Muscle of arm (tissue), 12 donors: Measurements from ENCODE around the gene NTNG1. TPM values are rescaled to one million over a fixed set of nuclear protein-coding genes. Genes with fewer than 3 reads are reported as not detected.

Experiments used
- DNase-seq: peaks from one replicate; pipeline ENCODE4 v3.0.0-alpha.2; 2013
- polyA plus RNA-seq, 12 donors: library from polyadenylated mRNA; unstranded; fragments of 120-200 nt; gene quantifications; one replicate each; pipeline ENCODE4 v1.2.1, GENCODE V29; 2013; ENCODE audit not compliant: insufficient read length in 12 of 12

Gene NTNG1
- polyA plus RNA-seq, 12 donors: 8.5 to 29.7 (median 14.4) TPM; not detected in 1

DNA sequence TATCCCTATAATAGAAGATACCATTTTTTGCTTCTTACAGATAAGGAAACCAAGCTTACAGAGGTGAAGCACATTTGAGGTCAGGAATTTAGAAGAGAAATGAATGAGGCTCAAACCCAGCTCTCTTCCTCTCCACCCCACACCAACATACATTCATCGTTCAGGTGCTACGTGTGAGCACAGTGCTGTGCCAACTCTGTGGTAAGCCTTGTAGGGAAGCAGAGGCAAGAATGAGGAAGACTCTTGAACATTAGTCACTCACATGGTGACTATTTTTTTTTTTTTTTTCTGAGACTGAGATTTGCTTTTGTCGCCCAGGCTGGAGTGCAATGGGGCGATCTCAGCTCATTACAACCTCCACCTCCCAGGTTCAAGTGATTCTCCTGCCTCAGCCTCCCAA, 314.0 kb downstream of the NTNG1 start:
- no peak for DNase-seq

DNA sequence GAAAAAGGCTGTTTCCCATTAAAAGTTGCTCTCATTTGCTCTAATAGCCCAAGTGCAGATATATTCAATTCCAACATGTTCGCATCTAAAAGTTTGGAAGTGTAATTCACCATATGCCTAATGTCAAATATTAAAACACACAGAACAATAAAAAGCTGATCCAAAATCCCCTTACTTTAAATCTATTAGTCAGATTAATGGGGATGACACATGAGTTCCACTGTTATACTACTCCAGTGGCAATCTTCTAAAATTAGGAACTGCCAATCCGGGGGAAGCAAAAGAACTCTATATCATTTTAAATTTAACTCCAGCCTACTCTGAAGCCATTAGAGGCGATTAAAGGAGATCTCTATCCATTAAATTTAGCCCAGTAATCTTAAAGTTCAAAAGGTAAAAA, 317.1 kb downstream of the NTNG1 start:
- DNase-seq: no peak

GRCh38 chr1:107459204-107459904, 318.5 kb downstream of the NTNG1 start:
- no peak for DNase-seq

DNA sequence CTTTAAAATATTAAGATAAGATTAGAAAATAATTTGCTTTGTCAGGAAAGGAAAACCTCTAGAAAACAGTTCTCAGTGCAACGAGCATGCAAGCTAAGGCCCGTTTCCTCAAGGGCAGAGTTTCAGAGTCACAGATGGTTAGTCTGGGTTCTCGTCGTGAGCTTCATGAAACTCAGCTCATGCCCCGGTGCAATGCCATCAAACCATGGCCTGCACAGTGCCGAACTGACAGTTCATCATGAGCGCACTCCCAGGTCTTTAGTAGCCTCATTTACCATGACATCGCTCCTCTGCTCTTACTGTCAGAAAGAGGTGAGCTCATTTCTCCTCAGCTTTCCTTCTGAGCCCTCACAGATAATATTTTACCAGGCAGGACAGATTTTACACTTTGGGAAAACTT, 319.2 kb downstream of the NTNG1 start:
- no peak for DNase-seq

GRCh38 chr1:107464827-107465226, 324.0 kb downstream of the NTNG1 start:
- no peak for DNase-seq

DNA sequence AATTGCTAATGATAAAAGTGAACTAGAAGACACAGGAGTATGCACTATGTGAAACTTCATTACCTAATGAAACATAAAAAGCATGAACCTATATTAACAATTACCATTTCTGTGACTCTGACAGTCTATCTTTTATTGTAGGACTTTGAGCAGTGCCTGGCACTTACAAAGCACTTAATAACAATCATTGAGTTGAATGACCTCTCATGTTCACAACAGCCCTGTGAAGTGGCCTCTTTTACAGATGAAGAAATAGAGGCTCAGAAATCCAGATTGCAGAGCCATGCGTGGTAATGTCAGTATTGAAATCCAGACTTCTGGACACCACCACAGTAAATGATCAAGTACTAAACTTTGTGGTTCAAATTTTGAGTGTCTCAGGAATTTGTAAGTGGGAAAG, 326.4 kb downstream of the NTNG1 start:
- no peak for DNase-seq

- DNase-seq: no peak
These were observed 327.0 kb downstream of the NTNG1 start for GRCh38 chr1:107467811-107468210.

GRCh38 chr1:107473065-107473464, 332.2 kb downstream of the NTNG1 start:
- no peak for DNase-seq

- no peak for DNase-seq
These were observed 334.2 kb downstream of the NTNG1 start for GRCh38 chr1:107474877-107475612.

GRCh38 chr1:107477233-107477632, 336.4 kb downstream of the NTNG1 start:
- no peak for DNase-seq

- DNase-seq: no peak
These were observed 339.1 kb downstream of the NTNG1 start for GRCh38 chr1:107479865-107480350.

DNA sequence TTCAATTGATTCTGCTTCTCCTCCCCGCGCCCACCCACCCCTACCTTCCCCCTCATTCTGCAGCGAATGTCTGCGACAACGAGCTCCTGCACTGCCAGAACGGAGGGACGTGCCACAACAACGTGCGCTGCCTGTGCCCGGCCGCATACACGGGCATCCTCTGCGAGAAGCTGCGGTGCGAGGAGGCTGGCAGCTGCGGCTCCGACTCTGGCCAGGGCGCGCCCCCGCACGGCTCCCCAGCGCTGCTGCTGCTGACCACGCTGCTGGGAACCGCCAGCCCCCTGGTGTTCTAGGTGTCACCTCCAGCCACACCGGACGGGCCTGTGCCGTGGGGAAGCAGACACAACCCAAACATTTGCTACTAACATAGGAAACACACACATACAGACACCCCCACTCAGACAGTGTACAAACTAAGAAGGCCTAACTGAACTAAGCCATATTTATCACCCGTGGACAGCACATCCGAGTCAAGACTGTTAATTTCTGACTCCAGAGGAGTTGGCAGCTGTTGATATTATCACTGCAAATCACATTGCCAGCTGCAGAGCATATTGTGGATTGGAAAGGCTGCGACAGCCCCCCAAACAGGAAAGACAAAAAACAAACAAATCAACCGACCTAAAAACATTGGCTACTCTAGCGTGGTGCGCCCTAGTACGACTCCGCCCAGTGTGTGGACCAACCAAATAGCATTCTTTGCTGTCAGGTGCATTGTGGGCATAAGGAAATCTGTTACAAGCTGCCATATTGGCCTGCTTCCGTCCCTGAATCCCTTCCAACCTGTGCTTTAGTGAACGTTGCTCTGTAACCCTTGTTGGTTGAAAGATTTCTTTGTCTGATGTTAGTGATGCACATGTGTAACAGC, 339.9 kb downstream of the NTNG1 start:
- DNase-seq: no peak

- DNase-seq: no peak
These were observed 341.0 kb downstream of the NTNG1 start for GRCh38 chr1:107481756-107482384.

DNA sequence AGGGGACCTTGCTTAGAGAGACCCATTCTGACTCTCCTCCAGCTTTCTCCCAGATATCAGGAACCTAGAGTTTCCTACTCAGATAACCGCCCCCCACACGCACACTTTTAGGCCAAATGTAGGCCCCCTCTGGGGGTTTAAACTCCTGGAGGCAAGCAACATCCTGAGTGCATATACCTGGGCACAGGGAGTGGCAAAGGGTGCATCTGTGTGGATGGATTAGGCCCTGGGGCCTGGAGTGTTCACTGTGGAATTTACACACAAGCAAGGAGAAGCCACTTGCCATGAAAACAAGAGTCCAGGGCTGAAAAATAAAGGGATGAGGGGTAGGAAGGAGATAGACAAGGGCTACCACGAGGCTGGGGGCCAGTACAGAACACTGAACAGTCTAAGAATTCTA, 343.1 kb downstream of the NTNG1 start:
- DNase-seq: no peak

GRCh38 chr1:107486349-107486748, 345.5 kb downstream of the NTNG1 start:
- no peak for DNase-seq

- no peak for DNase-seq
These were observed 346.7 kb downstream of the NTNG1 start for GRCh38 chr1:107487506-107487905.

DNA sequence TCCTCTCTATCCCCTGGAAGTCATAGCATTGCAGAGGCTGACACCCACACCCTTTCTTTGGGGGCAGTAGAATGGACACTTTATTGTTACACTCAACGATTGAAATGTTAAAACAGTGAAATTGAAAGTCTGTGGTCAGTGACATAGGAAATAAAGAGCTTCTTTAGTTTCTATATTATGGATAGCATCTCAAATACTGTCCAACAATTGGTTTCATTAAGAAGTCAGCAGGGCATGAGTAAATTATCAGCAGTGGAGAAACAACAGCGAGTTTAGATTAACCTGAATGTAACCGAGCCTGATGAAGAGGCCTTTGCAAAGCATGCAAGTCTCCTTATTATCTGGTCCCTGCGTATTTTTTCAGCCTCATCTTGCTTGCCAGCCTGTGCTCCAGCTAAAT, 350.7 kb downstream of the NTNG1 start:
- no peak for DNase-seq

GRCh38 chr1:107493111-107493716, 352.4 kb downstream of the NTNG1 start:
- DNase-seq: no peak

- no peak for DNase-seq
These were observed 353.2 kb downstream of the NTNG1 start for GRCh38 chr1:107494061-107494460.

DNA sequence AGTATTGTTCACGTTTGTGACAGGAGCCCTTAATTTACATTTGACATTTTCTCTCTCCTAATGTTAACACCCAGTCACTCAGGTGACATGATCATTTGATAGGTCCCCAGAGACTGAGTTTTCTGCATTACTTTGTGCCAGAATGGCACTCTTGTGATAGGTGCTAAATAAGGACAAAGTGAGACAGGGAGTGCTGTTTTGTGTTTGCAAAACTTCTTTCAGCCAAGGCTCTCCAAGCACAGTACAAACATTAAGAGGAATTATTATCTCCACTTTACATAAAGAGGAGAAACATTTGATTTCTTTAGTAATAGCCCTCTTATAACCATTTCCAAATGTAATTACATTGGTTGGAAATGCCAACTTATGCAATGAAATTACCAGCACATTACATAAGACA, 355.2 kb downstream of the NTNG1 start:
- DNase-seq: no peak

GRCh38 chr1:107499139-107499744, 358.4 kb downstream of the NTNG1 start:
- DNase-seq: no peak
